ENCODE measurements around the gene INSRR. TPM values are rescaled to one million over a fixed set of nuclear protein-coding genes. Genes with fewer than 3 reads are reported as not detected.

Gene INSRR
- total RNA-seq, 1 experiment from 2014 or later: 0.11 TPM

- Mint-ChIP-seq H3K4me1 (peaks cover 7% of the 10 kb centered on the region; the same call in 1 of the 2 replicates), H3K27ac (no peak overlapping the region), H3K27me3 (ENCODE audit: low read depth) (no peaks in the 10 kb centered on the region; the same call in 1 of the 2 replicates), H3K36me3 (no peaks in the 10 kb centered on the region), H3K4me3 (no peak overlapping the region), H3K9me3 (no peaks in the 10 kb centered on the region)
- ChIA-PET CTCF (interaction anchor here (1.0 to 5.1 kb wide), 4 partner anchors 8 to 32 kb away, joined by 3 to 42 read pairs (median 6); no protein-coding TSS in a partner anchor), POLR2A (no interaction called here)
- TF ChIP-seq ZNF532 (CRISPR knock-in tag; IDR thresholded peaks at IDR 0.05; ENCODE audit: borderline replicate concordance) (no peak), ZNF138 (CRISPR knock-in tag; conservative IDR thresholded peaks at IDR 0.05) (no peak), STAT6 (CRISPR knock-in tag; conservative IDR thresholded peaks at IDR 0.05; ENCODE audit: low read depth) (no peak), HMGXB4 (CRISPR knock-in tag; IDR thresholded peaks at IDR 0.05) (no peak), TP53 (CRISPR knock-in tag; IDR thresholded peaks at IDR 0.05) (no peak), ZBTB21 (CRISPR knock-in tag; IDR thresholded peaks at IDR 0.05; ENCODE audit: borderline replicate concordance) (no peak), ZNF671 (CRISPR knock-in tag; IDR thresholded peaks at IDR 0.05) (no peak), USF1 (CRISPR knock-in tag; IDR thresholded peaks at IDR 0.05) (no peak), PREB (CRISPR knock-in tag; IDR thresholded peaks at IDR 0.05; ENCODE audit: borderline replicate concordance) (no peak), ELF4 (CRISPR knock-in tag; IDR thresholded peaks at IDR 0.05; ENCODE audit: low read depth) (no peak), SOX15 (CRISPR knock-in tag; IDR thresholded peaks at IDR 0.05) (no peak), MYBL2 (CRISPR knock-in tag; IDR thresholded peaks at IDR 0.05) (no peak), ZNF219 (CRISPR knock-in tag; IDR thresholded peaks at IDR 0.05; ENCODE audit: borderline replicate concordance) (no peak), FOXP1 (CRISPR knock-in tag; IDR thresholded peaks at IDR 0.05; ENCODE audit: borderline replicate concordance) (no peak), PRRX2 (CRISPR knock-in tag; IDR thresholded peaks at IDR 0.05) (no peak), NR1H2 (CRISPR knock-in tag; IDR thresholded peaks at IDR 0.05) (no peak), ATF1 (CRISPR knock-in tag; IDR thresholded peaks at IDR 0.05) (no peak), ATF2 (CRISPR knock-in tag; IDR thresholded peaks at IDR 0.05; ENCODE audit: borderline replicate concordance, low read depth) (no peak), TEAD1 (CRISPR knock-in tag; IDR thresholded peaks at IDR 0.05) (no peak), ZNF416 (CRISPR knock-in tag; IDR thresholded peaks at IDR 0.05) (no peak)
- no peak for ATAC-seq
- no peak for DNase-seq (ENCODE audit: low spot score)
Measured at GRCh38 chr1:156904187-156904959, 45.5 kb upstream of the INSRR start.
